ENCODE results near the gene VPS35L.

DNA sequence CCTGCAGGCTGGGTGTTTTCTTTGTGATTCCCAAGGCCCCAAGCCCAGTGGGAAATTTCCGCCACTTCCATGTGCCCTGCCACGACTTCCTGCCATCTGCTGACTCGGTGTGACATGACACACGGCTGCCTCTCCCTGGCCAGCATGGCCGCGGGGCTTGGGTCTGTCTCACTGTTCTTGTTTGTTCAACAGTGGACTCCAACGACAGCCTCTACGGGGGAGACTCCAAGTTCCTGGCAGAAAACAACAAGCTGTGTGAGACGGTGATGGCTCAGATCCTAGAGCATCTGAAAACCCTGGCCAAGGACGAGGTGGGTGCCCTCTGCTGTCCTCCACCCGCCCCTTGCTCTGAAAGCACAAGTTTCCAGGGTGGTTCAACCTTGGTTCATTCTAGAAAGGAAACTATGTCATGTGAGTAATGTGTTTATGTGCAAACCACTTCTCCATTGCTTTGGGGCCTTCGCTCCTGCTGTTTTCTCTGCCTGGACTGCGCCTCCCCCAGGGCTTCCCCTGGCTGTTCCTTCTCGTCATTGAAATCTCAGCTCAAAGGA, 135.7 kb downstream of the VPS35L start:
- TF ChIP-seq, protein P1, sequence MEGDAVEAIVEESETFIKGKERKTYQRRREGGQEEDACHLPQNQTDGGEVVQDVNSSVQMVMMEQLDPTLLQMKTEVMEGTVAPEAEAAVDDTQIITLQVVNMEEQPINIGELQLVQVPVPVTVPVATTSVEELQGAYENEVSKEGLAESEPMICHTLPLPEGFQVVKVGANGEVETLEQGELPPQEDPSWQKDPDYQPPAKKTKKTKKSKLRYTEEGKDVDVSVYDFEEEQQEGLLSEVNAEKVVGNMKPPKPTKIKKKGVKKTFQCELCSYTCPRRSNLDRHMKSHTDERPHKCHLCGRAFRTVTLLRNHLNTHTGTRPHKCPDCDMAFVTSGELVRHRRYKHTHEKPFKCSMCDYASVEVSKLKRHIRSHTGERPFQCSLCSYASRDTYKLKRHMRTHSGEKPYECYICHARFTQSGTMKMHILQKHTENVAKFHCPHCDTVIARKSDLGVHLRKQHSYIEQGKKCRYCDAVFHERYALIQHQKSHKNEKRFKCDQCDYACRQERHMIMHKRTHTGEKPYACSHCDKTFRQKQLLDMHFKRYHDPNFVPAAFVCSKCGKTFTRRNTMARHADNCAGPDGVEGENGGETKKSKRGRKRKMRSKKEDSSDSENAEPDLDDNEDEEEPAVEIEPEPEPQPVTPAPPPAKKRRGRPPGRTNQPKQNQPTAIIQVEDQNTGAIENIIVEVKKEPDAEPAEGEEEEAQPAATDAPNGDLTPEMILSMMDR (IDR thresholded peaks at IDR 0.05): no peak
- TF ChIP-seq EP300 (IDR thresholded peaks at IDR 0.05): no peak
- no peak for TF ChIP-seq POLR2A (IDR thresholded peaks at IDR 0.05)

Measured in stomach (tissue), 4 donors.